KOPT-K1 (cell line): ENCODE data around the gene CMTM8.

Experiments
- H3K27ac ChIP-seq: fragments of 200-600 bp; sonication (generic); 2 replicates; pipeline ENCODE4 v1.5.1; 2016; ENCODE audit warnings: antibody characterized with exemption, mild to moderate bottlenecking, low read depth, low read length; ENCODE audit not compliant: poor library complexity, severe bottlenecking
- H3K36me3 ChIP-seq: fragments of 200-600 bp; sonication (generic); 2 replicates; pipeline ENCODE4 v1.5.1; 2017; ENCODE audit warnings: antibody characterized with exemption, mild to moderate bottlenecking, low read length, moderate library complexity; ENCODE audit not compliant: insufficient read depth
- H3K9me3 ChIP-seq: fragments of 200-600 bp; sonication (generic); 2 replicates; pipeline ENCODE4 v1.5.1; 2017; ENCODE audit warnings: antibody characterized with exemption, low read length, mild to moderate bottlenecking; ENCODE audit not compliant: insufficient read depth, poor library complexity, severe bottlenecking

CMTM8 gene

DNA sequence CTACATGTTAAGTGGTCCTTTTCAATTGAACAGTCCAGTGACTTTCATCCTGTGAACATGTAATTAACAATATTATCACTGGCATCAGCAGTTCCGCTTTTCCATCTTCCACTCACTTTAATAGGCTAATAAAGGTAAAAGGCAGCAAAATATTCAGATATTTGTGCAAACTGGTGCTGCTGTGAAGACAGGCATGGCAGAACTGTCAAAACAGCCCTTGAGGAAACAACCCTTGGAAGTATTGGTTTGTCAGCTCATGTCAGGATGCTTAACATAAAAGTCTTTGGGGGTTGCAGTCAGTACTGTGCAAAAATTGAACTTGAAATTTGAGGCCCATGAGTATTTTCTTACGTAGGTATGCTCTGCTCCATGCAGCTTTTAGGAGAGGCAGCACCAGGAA lies 81.1 kb downstream of the CMTM8 start:
- no peak overlapping the region for H3K27ac ChIP-seq
- no peaks in the 10 kb centered on the region for H3K9me3 ChIP-seq
- no peaks in the 10 kb centered on the region for H3K36me3 ChIP-seq

DNA sequence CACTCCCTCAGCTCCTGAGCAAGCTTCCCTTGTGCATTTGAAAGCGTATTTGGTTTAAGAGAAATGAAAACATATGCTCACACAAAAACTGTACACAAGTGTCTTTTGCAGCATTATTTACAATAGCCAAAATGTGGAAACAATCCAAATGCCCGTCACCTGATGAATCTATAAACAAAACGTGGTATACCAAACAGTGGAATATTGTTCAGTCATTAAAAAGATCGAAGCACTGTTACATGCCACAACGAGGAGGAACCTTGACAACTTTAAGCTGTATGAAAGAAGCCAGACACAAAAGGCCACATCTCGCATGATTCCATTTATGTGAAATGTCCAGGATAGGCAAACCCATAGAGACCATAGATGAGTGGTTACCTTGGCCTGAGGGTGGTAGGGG lies 81.6 kb downstream of the CMTM8 start:
- Histone ChIP-seq H3K9me3 (no peaks in the 10 kb centered on the region), H3K27ac (no peak overlapping the region)

DNA sequence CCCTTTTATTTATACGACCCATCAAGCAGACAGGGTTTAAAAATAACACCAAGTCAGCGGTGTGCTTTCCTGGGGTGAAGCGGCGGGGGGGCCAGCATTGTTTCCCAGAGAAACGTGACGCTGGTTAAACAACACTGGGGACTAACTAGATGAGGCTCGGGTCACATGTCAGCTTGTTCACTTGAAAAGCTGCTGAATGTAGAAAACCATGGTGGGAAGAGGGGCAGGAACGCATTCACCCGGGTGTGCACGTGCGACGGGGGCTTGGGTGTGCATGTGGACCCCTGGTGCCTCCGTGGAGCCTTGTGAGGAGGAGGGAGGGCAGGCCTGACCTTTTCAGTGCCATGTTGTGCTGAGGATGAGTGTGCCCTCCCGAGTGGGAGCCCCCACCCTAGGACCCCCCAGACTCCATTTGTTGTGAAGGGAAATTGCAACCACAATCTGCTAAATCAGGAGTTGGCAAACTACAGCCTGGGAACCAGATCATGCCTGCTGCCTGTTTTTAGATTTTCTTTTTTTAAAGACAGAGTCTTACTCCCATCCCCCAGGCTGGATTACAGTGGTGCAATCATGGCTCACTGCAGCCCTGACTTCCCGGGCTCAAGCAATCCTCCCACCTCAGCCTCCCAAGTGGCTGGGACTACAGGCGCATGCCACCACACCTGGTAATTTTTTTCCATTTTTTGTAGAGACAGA lies 82.8 kb downstream of the CMTM8 start:
- Histone ChIP-seq H3K36me3 (no peaks in the 10 kb centered on the region), H3K27ac (no peak overlapping the region)

More for the DNA sequence above, 81.6 kb downstream of the CMTM8 start:
- H3K36me3 ChIP-seq: no peaks in the 10 kb centered on the region

DNA sequence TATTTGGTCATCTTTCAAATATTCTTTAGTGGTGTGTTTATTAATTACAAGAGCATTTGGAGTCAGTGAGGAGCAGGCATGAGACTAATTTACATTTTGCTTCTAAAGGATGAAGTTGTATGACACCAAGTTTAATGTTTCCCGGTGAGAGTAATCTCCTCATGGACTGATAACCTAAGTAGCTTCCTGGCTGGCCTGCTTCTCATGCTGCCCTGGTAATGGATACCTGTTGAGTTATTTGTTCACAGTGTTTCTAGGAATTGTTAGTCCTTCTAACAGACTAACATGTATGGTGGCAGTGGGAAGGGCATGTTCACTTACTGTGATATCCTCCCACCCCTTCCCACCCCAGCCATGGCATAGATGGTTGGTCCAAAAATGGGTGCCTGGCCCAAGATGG lies 83.8 kb downstream of the CMTM8 start:
- H3K9me3 ChIP-seq: no peaks in the 10 kb centered on the region
- no peak overlapping the region for H3K27ac ChIP-seq
- no peaks in the 10 kb centered on the region for H3K36me3 ChIP-seq

More for the DNA sequence above, 82.8 kb downstream of the CMTM8 start:
- H3K9me3 ChIP-seq: no peaks in the 10 kb centered on the region

DNA sequence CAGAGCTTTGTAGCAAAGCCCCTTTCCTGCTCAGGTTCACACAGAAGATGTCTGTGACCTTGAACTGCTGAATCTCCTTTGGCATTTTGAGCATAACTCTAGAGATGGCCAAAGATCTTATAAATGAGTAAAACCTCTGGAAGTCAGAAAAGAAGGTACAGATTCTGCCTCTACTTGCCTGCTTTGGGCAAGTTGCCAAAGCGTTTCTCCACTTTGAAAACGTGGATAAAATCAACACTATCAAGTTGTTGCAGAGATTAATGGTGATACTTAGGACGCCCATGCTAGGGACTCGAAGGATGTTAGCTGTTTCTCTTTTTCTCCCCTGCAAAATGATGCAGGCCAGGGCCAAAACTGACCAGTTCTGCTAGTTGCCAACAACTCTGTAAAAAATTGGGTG lies 85.1 kb downstream of the CMTM8 start:
- H3K27ac ChIP-seq: no peak overlapping the region
- no peaks in the 10 kb centered on the region for H3K9me3 ChIP-seq
- H3K36me3 ChIP-seq: no peaks in the 10 kb centered on the region

DNA sequence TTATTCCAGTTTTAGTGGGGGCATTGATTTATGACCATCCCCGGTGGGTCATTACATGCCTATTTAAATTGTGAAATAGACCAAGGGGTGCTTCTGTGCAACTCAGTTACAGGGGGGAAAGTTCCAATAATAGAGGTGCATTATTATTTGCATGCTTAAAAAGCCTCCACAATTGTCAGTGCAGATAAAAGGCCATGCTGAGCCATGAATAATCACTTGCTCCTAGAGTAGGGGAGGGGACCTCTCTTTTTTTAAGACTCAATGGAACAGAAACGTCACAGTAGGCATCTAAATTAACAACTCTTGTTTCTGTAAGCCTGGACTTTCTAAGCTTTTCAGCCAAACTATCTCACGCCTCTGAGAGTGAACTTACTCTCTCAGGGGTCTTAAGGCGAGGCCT lies 86.7 kb downstream of the CMTM8 start:
- no peak overlapping the region for H3K27ac ChIP-seq
- H3K9me3 ChIP-seq: peaks cover 6% of the 10 kb centered on the region

DNA sequence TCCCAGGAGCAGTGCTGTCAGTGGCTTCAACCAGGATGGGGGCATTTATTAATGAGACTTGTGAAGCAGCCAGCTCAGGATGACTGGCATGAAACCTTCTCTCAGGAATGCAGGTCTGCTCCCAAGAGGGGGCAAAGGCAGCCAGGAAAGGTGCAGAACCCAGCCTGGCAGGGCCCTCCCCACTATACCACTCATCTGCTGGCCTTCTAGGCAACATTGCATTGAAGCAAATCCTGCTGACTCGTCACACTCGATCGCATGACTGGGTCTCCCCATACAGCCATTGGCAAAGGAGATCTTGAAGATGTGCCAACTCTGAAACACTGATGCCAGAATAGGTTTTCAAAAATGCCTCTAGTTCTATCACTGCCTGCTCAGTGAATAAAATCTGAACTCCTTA lies 87.4 kb downstream of the CMTM8 start:
- Histone ChIP-seq H3K27ac (no peak overlapping the region), H3K36me3 (no peaks in the 10 kb centered on the region), H3K9me3 (peaks cover 6% of the 10 kb centered on the region)

More for the DNA sequence above, 86.7 kb downstream of the CMTM8 start:
- no peaks in the 10 kb centered on the region for H3K36me3 ChIP-seq

DNA sequence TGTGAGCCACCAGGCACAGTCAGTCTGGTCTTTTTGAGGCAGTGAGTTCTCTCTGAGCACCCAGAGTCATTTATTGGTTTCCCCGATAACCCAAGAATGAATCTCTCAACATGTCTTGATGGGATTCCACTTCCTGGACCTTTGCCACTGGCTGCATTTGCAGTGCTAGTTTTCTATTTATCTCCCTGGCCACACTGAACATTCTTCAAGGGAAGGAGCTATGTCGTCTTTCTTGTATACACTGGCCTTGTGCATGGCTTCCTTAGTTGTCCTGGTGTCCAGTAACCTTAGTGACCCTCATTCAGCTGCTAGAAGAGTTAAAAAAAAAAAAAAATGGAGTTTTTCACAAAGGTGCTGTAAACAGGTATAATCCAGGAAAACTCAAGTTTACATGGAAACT lies 88.3 kb downstream of the CMTM8 start:
- H3K27ac ChIP-seq: no peak overlapping the region
- peaks cover 6% of the 10 kb centered on the region for H3K9me3 ChIP-seq
- H3K36me3 ChIP-seq: no peaks in the 10 kb centered on the region

DNA sequence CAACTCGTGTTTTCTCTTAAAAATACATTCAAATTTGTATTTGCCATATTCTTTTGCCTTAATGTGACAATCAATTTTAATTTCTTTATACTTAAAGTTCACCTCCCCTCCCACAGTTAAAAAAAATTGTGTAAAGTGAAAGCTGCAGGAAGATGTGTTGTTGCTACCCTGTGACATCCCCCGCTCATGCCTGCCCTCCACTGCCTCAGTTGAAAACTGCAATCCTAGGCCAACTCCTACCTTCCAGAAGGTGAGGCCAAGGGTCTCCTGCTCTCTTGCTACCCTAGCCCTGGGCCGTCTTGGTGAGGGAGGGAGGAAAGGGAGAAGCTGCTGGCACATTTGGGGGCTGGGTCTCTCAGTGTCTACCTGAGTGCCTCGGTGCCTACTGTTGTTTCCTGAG lies 96.2 kb downstream of the CMTM8 start:
- peak overlapping the region; percentile 26 for H3K27ac ChIP-seq
- H3K9me3 ChIP-seq: no peaks in the 10 kb centered on the region

DNA sequence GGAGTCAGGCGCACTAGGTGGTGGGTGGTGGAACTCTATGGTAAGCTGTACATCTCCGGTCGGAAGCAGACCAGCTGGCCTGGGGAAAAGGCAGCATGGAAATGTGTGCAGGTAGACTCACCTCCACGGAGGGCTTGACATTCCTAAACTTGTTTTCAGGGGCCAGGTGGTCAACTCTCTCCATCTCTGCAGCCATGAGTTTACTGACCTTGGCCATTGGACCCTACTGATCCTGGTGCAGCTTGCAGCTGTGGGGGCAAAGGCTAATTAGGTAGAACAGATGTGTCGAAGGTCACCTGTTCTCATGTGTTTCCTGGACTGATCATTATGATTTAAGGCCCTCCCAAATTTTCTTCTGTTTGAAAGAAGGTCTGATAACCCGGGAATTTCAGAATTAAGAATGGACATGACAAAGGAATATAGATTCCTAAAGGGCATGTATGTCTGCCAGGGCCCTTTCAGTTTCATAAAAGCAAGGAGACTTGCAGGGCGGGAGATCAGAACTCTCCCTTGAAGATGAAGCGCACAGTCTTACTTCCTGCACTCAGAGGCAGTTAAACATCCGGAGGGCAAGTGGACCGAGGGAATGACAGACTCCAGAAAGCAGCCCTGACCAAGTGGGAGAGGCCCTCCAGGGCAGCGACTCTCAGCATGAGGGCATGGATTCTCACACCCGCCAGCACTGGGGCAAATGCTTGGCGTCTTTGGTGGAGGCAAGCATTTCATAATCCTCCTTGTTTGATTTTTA lies 97.1 kb downstream of the CMTM8 start:
- peak overlapping the region; percentile 26 for H3K27ac ChIP-seq
- no peaks in the 10 kb centered on the region for H3K36me3 ChIP-seq
- H3K9me3 ChIP-seq: no peaks in the 10 kb centered on the region

More for the DNA sequence above, 96.2 kb downstream of the CMTM8 start:
- H3K36me3 ChIP-seq: no peaks in the 10 kb centered on the region

DNA sequence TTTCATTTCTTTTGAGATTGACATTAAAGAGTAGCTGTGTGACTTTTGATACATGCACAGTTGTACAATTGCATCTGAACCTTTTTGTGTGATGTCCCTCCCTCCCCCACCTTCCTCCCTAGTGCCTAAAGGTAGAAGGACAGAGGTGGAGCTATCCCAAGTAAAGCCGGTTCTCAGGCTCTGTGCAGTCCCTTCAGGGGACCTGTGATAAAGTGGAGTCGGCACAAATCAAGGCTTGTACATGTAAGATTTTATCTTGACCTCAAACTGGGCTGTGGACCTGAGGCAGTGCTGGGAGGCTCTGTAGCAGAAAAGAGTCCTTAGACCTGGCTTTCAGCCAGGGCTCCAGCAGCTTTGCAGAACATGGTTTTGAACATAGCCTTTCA lies 97.6 kb downstream of the CMTM8 start:
- H3K9me3 ChIP-seq: no peaks in the 10 kb centered on the region
- H3K27ac ChIP-seq: no peak overlapping the region
- no peaks in the 10 kb centered on the region for H3K36me3 ChIP-seq

DNA sequence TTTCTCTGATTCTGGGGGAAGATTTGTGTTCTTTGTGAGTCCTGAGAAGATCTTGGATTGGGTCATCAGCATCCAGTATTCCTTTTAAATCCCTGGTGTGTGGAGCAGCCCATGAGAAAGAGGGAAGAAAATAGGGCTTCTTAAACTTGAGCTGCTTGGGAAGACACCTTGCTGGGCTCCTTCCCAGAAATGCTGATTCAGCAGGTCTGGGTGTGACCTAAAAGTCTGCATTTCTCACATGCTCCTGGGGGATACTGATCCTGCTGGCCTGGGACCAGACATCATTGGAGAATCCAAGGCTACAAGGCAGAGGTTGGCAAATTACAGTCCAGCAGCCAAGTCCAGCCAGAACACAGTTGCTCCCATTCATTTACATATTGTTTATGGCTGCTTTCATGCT lies 99.0 kb downstream of the CMTM8 start:
- Histone ChIP-seq H3K9me3 (no peaks in the 10 kb centered on the region), H3K36me3 (no peaks in the 10 kb centered on the region), H3K27ac (no peak overlapping the region)

DNA sequence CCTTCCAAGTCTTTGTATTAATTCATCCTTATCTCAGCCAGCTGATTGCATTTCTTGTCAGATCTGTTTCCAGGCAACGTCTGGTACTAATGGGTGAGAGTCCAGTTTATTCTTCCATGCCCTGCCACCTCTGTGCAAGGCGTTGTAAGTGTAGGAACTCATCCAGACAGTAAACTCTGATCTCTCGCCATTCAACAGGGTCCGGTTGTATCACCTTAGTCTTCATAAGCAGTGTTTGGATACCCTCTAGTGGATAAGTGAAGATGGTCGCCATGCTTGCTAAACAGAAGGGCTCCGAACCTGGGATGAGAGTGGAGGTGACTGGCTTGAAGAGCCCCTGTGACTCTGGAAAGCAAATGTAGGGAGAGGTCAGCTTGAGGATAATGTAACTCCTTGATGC lies 101.6 kb downstream of the CMTM8 start:
- H3K9me3 ChIP-seq: no peaks in the 10 kb centered on the region
- H3K27ac ChIP-seq: no peak overlapping the region
- H3K36me3 ChIP-seq: no peaks in the 10 kb centered on the region

DNA sequence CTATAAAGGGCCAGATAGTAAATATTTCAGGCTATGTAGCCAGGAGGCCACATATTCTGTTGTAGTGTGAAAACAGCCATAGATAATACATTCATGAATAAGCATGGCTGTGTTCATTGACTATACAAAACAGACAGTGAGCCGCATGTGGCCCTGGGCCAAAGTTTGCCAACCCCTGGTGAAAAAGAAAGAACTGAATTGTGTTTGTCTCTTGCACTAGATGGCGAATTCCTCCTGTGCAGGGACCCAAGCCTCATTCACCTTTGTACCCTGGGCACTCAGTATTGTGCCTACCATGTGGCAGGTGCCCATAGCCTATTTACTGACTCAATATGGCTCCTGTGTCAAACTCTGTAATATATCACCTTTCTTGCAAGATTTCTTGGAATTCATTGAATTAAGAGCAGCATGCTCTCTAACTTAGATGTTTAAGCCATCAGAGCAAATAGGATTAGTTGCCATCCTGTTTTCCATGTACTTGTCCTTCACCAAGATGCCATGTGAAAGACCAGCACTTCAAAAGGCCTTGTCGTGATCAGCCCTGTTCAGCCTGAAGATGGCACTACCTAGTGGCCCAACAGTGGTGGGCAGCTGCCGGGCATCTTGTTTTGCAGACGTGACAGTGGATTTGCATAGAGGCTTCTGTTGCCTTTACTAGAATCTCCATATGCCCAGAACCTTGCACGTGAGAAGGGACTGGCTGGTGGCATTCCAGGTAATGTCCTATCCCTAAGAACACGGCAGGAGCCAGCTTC lies 102.3 kb downstream of the CMTM8 start:
- no peaks in the 10 kb centered on the region for H3K36me3 ChIP-seq
- H3K9me3 ChIP-seq: no peaks in the 10 kb centered on the region
- H3K27ac ChIP-seq: no peak overlapping the region

DNA sequence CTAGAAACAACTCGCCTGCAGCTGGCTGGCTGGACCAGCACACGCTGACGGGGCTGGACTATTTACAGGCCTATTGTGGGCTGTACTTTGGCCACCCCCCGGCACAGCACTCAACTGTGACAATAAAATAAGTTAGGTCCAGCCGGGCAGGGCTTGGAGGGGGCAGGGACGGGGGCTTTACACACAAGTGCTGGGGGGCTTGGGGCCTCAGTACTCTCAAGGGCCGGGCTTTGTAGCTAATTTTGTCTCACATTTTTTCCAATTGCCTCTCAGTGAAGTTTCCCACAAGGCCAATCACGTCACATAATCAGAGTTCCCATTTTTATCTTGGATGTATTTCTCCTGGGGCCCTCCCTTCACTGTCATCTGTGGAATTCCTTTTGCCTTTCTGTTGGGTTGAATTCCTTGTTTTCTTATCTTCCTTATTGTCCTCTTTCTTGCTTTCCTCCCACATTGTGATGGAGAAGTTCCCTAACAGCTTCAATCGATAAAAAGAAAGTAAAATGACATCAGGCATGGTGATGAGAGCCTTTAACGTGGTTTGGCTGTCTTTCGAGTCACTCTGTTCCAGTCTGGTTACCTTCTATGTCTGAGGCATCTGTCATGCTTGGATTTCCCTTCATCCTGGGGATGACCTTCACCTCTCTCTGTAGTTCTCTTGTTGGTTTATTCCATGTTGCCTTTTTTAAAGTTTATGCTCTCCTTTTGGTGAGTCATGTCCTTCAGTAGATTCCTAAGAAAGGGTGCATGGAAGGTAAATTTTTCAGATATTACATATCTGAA lies 109.1 kb downstream of the CMTM8 start:
- H3K36me3 ChIP-seq: no peaks in the 10 kb centered on the region
- no peaks in the 10 kb centered on the region for H3K9me3 ChIP-seq
- H3K27ac ChIP-seq: no peak overlapping the region
